Sigmoid colon (tissue), 3 donors: ENCODE results near the gene RADIL.
"Not testable (repeated sequence)": the region's sequence is repeated elsewhere in the genome, so short reads cannot be mapped to it uniquely, and the experiment has no call there.

ENCODE experiments used
- POLR2A ChIP-seq, 2 donors: fragments of 450-650 bp; IDR thresholded peaks; one replicate each; pipeline ENCODE4 v1.6.1; 2016; ENCODE audit warnings: antibody characterized with exemption in 2 of 2, mild to moderate bottlenecking in 2 of 2, moderate library complexity in 2 of 2
- TF ChIP-seq, protein P1 (sequence below), 4 experiments: fragments of 450-650 bp in 3 of 4; fragments of 200-600 bp in 1 of 4; IDR thresholded peaks; one replicate each; pipeline ENCODE4 v1.5.1; 2016 to 2019; ENCODE audit warnings: antibody characterized with exemption in 4 of 4, mild to moderate bottlenecking in 3 of 4, moderate library complexity in 2 of 4

DNA sequence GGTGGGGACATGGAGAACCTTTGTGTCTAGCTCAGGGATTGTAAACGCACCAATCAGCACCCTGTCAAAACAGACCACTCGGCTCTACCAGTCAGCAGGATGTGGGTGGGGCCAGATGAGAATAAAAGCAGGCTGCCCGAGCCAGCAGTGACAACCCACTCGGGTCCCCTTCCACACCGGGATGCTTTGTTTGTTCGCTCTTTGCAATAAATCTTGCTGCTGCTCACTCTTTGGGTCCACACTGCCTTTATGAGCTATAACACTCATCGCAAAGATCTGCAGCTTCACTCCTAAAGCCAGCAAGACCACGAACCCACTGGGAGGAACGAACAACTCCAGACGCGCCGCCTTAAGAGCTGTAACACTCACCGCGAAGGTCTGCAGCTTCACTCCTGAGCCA lies 89.3 kb downstream of the RADIL start:
- not testable (repeated sequence) for TF ChIP-seq POLR2A (IDR thresholded peaks at IDR 0.05)
- TF ChIP-seq, protein P1, sequence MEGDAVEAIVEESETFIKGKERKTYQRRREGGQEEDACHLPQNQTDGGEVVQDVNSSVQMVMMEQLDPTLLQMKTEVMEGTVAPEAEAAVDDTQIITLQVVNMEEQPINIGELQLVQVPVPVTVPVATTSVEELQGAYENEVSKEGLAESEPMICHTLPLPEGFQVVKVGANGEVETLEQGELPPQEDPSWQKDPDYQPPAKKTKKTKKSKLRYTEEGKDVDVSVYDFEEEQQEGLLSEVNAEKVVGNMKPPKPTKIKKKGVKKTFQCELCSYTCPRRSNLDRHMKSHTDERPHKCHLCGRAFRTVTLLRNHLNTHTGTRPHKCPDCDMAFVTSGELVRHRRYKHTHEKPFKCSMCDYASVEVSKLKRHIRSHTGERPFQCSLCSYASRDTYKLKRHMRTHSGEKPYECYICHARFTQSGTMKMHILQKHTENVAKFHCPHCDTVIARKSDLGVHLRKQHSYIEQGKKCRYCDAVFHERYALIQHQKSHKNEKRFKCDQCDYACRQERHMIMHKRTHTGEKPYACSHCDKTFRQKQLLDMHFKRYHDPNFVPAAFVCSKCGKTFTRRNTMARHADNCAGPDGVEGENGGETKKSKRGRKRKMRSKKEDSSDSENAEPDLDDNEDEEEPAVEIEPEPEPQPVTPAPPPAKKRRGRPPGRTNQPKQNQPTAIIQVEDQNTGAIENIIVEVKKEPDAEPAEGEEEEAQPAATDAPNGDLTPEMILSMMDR (IDR thresholded peaks at IDR 0.05): not testable (repeated sequence)
